GM12878 (cell line): ENCODE results near the gene SMG6. TPM values are rescaled to one million over a fixed set of nuclear protein-coding genes. Genes with fewer than 3 reads are reported as not detected.

Experiments
- ATAC-seq: fragments of 200-7000 bp; cut with Tn5 transposase; 3 replicates; pipeline ENCODE4 v1.9.1; 2020; ENCODE audit warnings: mild to moderate bottlenecking, moderate library complexity
- BruUV-seq: library from RNA; stranded (reverse); fragments of 400-500 nt; replicated peaks from 2 replicates; lab custom pipeline; 2021; lab: Mats Ljungman, UMichigan
- CTCF ChIA-PET: fragments of 300-600 bp; sonication (Branson Sonifier 250); formaldehyde crosslinking; extraction: SDS; loops from one replicate; lab custom pipeline; 2021; ENCODE audit warnings: inconsistent platforms; lab: Yijun Ruan, JAX
- POLR2A ChIA-PET: fragments of 350-600 bp; formaldehyde crosslinking; extraction: SDS; loops from one replicate; lab custom pipeline; 2021; ENCODE audit warnings: inconsistent platforms; lab: Charles Lee
- RAD21 ChIA-PET: fragments of 300-600 bp; sonication (Branson Sonifier 250); formaldehyde crosslinking; loops from one replicate; lab custom pipeline; 2023; ENCODE audit warnings: antibody characterized with exemption; ENCODE audit not compliant: unreplicated experiment; lab: Charles Lee
- SMC1A ChIA-PET: fragments of 300-600 bp; sonication (Branson Sonifier 250); formaldehyde crosslinking; loops from one replicate; lab custom pipeline; 2023; ENCODE audit not compliant: unreplicated experiment, uncharacterized antibody; lab: Charles Lee
- DNase-seq: peaks from one replicate; pipeline ENCODE4 v3.0.0-alpha.2; 2011; ENCODE audit warnings: low read depth, low spot score
- FAIRE-seq: peaks from 3 replicates; lab custom pipeline; 2011; peaks lifted over from hg19 to GRCh38; lab: Jason Lieb, UNC
- H2AFZ ChIP-seq: 2 replicates; pipeline ENCODE4 v1.6.0; 2011; ENCODE audit warnings: low read depth, low read length, control low read depth; ENCODE audit not compliant: control insufficient read depth
- H3K27ac ChIP-seq: 2 replicates; pipeline ENCODE4 v1.5.1; 2011; ENCODE audit warnings: control low read depth; ENCODE audit not compliant: control insufficient read depth, insufficient read depth
- H3K27me3 ChIP-seq, 2 experiments: replicated peaks in 1 of 2; 2 replicates each; pipeline versions ENCODE4 v1.6.0 to v1.6.1; 2011; ENCODE audit warnings: low read length in 1 of 2; ENCODE audit not compliant: control insufficient read depth in 2 of 2, insufficient read depth in 2 of 2
- H3K36me3 ChIP-seq, 2 experiments: 2 replicates each; pipeline ENCODE4 v1.5.1; 2011; ENCODE audit warnings: low read length in 1 of 2; ENCODE audit not compliant: control insufficient read depth in 2 of 2, insufficient read depth in 2 of 2
- H3K4me1 ChIP-seq: 2 replicates; pipeline ENCODE4 v1.6.1; 2011; ENCODE audit warnings: mild to moderate bottlenecking, low read length, moderate library complexity, mixed read lengths; ENCODE audit not compliant: control insufficient read depth, insufficient read depth
- H3K4me2 ChIP-seq: 2 replicates; pipeline ENCODE4 v1.6.0; 2011; ENCODE audit warnings: control low read depth; ENCODE audit not compliant: control insufficient read depth, insufficient read depth
- H3K4me3 ChIP-seq: fragments of 200-600 bp; sonication (generic); 2 replicates; pipeline ENCODE4 v1.5.1; 2016
- H3K79me2 ChIP-seq: 2 replicates; pipeline ENCODE4 v1.6.0; 2011; ENCODE audit warnings: low read length; ENCODE audit not compliant: control insufficient read depth, insufficient read depth
- H3K9ac ChIP-seq: 2 replicates; pipeline ENCODE4 v1.8.0; 2011; ENCODE audit warnings: low read length, control low read depth, mixed read lengths; ENCODE audit not compliant: control insufficient read depth, insufficient read depth
- H3K9me3 ChIP-seq: replicated peaks from 3 replicates; pipeline ENCODE4 v1.5.1; 2011; ENCODE audit warnings: mild to moderate bottlenecking, low read length; ENCODE audit not compliant: control insufficient read depth, insufficient read depth
- H4K20me1 ChIP-seq: 2 replicates; pipeline ENCODE4 v1.6.0; 2011; ENCODE audit not compliant: control insufficient read depth, insufficient read depth
- HCFC1 ChIP-seq: fragments of 150-350 bp; IDR thresholded peaks from 2 replicates; pipeline ENCODE4 v1.6.1; 2014; ENCODE audit warnings: low read length
- HDGF ChIP-seq: fragments of 450-650 bp; IDR thresholded peaks from 2 replicates; pipeline ENCODE4 v1.6.1; 2016; ENCODE audit warnings: antibody characterized with exemption
- MTA2 ChIP-seq: fragments of 450-650 bp; IDR thresholded peaks from 2 replicates; pipeline ENCODE4 v1.6.1; 2016; ENCODE audit warnings: low read depth, mild to moderate bottlenecking, moderate library complexity
- NFYB ChIP-seq: IDR thresholded peaks from 2 replicates; pipeline ENCODE4 v1.6.1; 2011; ENCODE audit warnings: low read depth, mild to moderate bottlenecking, low read length, improper control_type of control experiment, moderate library complexity; ENCODE audit not compliant: insufficient read depth
- NRF1 ChIP-seq: conservative IDR thresholded peaks from 2 replicates; pipeline ENCODE4 v1.6.1; 2011; ENCODE audit warnings: mild to moderate bottlenecking, low read depth, low read length, improper control_type of control experiment
- POLR2AphosphoS2 ChIP-seq: IDR thresholded peaks from 2 replicates; pipeline ENCODE4 v1.6.1; 2011; ENCODE audit warnings: low read depth, mild to moderate bottlenecking, low read length, improper control_type of control experiment, moderate library complexity
- ZNF217 ChIP-seq: fragments of 450-650 bp; IDR thresholded peaks from 2 replicates; pipeline ENCODE4 v1.6.1; 2017; ENCODE audit warnings: antibody characterized with exemption, mild to moderate bottlenecking
- WGBS: methylation state at CpG from one replicate; pipeline ENCODE4 v1.1.6; 2016; ENCODE audit warnings: low lambda C conversion rate; ENCODE audit not compliant: insufficient replicate concordance, insufficient coverage; ENCODE audit errors: missing lambda C conversion rate; 5-methylcytosine and 5-hydroxymethylcytosine counted together
- in situ Hi-C: fragments of 300-500 bp; cut with MboI; formaldehyde crosslinking; loops from 9 replicates; pipeline ENCODE4 v1.14.3; 2018; ENCODE audit warnings: mixed read lengths
- intact Hi-C: fragments of 100-400 bp; cut with micrococcal nuclease; formaldehyde crosslinking; loops from one replicate; pipeline ENCODE4 v1.14.2; 2022; ENCODE audit not compliant: unreplicated experiment
- polyA plus RNA-seq, 11 experiments: library from polyadenylated mRNA; depleted of rRNA in 4 of 11; unstranded in 6 of 11; stranded (reverse) in 5 of 11; fragments of >200 nt; fragmentation: Nextera tagmentation in 4 of 11; fragmentation: Illumina TruSeq in 1 of 11; extraction: Ambion mirVana in 4 of 11; extraction: Trizol in 1 of 11; gene quantifications; 1 replicate in 1 of 11; 2 replicates in 10 of 11; pipeline versions ENCODE4 v1.2.1 to v1.2.3, GENCODE V29; 2011 to 2016; ENCODE audit warnings: inconsistent platforms in 2 of 11, missing spikeins in 2 of 11, low read depth in 1 of 11
- total RNA-seq, 4 experiments: library from RNA; depleted of rRNA in 3 of 4; stranded (reverse); fragments of >200 nt in 3 of 4; fragmentation: Illumina TruSeq in 1 of 4; extraction: Trizol in 1 of 4; gene quantifications; 2 replicates each; pipeline versions ENCODE4 v1.2.1 to v1.2.3, GENCODE V29; 2013 to 2021
- TF ChIP-seq, protein P1 (sequence below): fragments of 450-650 bp; formaldehyde crosslinking; IDR thresholded peaks from 2 replicates; pipeline ENCODE4 v1.4.0; 2022; ENCODE audit warnings: mild to moderate bottlenecking, moderate library complexity
- TF ChIP-seq, protein P2 (sequence below): fragments of 450-650 bp; IDR thresholded peaks from 2 replicates; pipeline ENCODE4 v1.6.1; 2016; ENCODE audit warnings: mild to moderate bottlenecking
- TF ChIP-seq, protein P3 (sequence below): fragments of 450-650 bp; IDR thresholded peaks from 2 replicates; pipeline ENCODE4 v1.6.1; 2017; ENCODE audit warnings: antibody characterized with exemption, mild to moderate bottlenecking, moderate library complexity

Gene SMG6
- total and polyA plus RNA-seq, 10 of the 15 experiments (the other 5 are each of a cell fraction or from before 2014, with no cell fraction given) = 0.58 to 28.7 (median 15.7) TPM

DNA sequence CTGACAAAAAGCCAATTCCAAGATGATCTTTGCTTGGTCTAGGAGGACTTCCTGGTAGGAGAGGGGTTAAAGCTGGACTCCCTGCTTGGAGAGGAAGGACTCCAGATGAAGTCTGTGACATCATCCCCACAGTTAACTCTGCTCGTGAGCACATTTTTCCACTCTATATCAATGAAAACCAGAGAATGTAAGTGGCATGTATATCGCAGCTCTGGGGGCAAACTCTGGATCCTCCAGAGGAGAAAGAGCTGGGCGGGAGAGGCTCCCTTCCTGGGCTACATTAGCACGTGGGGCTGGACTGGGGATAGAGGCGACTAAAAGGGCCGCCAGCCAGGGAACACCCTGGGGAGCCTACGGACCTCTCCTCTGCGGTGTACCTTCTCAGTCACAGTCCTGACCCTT, 214.6 kb downstream of the SMG6 start (continued):
- TF ChIP-seq, protein P1, sequence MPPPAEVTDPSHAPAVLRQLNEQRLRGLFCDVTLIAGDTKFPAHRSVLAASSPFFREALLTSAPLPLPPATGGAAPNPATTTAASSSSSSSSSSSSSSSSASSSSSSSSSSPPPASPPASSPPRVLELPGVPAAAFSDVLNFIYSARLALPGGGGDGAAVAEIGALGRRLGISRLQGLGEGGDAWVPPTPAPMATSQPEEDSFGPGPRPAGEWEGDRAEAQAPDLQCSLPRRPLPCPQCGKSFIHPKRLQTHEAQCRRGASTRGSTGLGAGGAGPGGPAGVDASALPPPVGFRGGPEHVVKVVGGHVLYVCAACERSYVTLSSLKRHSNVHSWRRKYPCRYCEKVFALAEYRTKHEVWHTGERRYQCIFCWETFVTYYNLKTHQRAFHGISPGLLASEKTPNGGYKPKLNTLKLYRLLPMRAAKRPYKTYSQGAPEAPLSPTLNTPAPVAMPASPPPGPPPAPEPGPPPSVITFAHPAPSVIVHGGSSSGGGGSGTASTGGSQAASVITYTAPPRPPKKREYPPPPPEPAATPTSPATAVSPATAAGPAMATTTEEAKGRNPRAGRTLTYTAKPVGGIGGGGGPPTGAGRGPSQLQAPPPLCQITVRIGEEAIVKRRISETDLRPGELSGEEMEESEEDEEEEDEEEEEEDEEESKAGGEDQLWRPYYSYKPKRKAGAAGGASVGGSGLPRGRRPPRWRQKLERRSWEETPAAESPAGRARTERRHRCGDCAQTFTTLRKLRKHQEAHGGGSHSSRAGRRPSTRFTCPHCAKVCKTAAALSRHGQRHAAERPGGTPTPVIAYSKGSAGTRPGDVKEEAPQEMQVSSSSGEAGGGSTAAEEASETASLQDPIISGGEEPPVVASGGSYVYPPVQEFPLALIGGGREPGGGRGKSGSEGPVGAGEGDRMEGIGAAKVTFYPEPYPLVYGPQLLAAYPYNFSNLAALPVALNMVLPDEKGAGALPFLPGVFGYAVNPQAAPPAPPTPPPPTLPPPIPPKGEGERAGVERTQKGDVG (CRISPR knock-in tag) = peak; percentile 15; the same call in 1 of the 2 replicates

DNA sequence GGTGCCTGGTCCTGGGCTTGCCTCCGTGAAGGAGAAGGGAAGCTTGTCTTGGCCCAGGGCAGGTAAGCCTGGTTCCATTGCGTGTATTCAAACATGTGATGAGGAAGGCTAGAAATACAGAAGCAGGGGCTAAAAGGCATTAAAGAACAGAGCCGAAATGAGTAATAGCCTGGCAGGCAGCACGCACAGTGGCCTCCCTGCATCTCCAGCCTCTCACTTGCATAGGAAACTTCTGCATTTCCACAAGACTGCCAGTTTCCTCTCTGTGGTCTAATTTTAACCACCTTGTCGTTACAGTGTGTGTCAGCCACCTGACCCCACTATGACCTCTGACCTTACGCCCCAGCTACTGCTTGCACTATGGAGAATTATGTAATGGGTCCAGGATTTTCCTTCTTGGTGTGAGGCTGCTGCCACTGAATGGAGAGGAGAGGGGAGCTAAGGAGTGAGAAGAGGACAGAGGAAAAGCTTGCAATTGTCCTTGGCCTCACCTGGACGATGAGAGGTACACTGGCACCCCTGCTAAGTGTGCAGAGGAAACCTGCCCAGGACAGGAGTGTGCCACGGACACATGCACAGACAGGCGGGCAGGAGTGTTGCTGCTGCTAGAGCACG, 215.9 kb downstream of the SMG6 start:
- WGBS = 19% methylated on average over 10 of the region's 10 CpGs
- TF ChIP-seq, protein P2, sequence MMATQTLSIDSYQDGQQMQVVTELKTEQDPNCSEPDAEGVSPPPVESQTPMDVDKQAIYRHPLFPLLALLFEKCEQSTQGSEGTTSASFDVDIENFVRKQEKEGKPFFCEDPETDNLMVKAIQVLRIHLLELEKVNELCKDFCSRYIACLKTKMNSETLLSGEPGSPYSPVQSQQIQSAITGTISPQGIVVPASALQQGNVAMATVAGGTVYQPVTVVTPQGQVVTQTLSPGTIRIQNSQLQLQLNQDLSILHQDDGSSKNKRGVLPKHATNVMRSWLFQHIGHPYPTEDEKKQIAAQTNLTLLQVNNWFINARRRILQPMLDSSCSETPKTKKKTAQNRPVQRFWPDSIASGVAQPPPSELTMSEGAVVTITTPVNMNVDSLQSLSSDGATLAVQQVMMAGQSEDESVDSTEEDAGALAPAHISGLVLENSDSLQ = peak; percentile 65
- TF ChIP-seq NRF1 (no peak), ZNF217 (0 out of 2 replicates have a peak, but pooled peaks have one; percentile 13), NFYB (no peak), HDGF (no peak), MTA2 (peak; percentile 95), HCFC1 (0 out of 2 replicates have a peak, but pooled peaks have one; percentile 5), POLR2AphosphoS2 (no peak)
- TF ChIP-seq, protein P3, sequence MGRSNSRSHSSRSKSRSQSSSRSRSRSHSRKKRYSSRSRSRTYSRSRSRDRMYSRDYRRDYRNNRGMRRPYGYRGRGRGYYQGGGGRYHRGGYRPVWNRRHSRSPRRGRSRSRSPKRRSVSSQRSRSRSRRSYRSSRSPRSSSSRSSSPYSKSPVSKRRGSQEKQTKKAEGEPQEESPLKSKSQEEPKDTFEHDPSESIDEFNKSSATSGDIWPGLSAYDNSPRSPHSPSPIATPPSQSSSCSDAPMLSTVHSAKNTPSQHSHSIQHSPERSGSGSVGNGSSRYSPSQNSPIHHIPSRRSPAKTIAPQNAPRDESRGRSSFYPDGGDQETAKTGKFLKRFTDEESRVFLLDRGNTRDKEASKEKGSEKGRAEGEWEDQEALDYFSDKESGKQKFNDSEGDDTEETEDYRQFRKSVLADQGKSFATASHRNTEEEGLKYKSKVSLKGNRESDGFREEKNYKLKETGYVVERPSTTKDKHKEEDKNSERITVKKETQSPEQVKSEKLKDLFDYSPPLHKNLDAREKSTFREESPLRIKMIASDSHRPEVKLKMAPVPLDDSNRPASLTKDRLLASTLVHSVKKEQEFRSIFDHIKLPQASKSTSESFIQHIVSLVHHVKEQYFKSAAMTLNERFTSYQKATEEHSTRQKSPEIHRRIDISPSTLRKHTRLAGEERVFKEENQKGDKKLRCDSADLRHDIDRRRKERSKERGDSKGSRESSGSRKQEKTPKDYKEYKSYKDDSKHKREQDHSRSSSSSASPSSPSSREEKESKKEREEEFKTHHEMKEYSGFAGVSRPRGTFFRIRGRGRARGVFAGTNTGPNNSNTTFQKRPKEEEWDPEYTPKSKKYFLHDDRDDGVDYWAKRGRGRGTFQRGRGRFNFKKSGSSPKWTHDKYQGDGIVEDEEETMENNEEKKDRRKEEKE = no peak

More for the DNA sequence above, 215.9 kb downstream of the SMG6 start:
- H3K79me2 ChIP-seq = peaks cover 16% of the 10 kb centered on the region
- CTCF ChIA-PET = interaction anchor here (0.8 to 11.4 kb wide), 13 partner anchors 12 to 305 kb away, joined by 3 to 126 read pairs (median 5); partner anchors contain the start of gene HIC1
- ATAC-seq (peak; percentile 56), FAIRE-seq (peak; percentile 88), DNase-seq (peak; percentile 79)
- SMC1A ChIA-PET = interaction anchor here (0.8 to 7.1 kb wide), 20 partner anchors 11 to 195 kb away, joined by 3 to 107 read pairs (median 18); partner anchors contain the start of gene HIC1
- H3K4me1 ChIP-seq = peaks cover 83% of the 10 kb centered on the region
- peak overlapping the region; percentile 93 for H3K27ac ChIP-seq
- H2AFZ ChIP-seq = no peak overlapping the region
- H3K9me3 ChIP-seq = no peaks in the 10 kb centered on the region
- peak overlapping the region; percentile 68 for H3K9ac ChIP-seq
- H3K27me3 ChIP-seq = no peaks in the 10 kb centered on the region
- peaks cover 4 to 5% of the 10 kb centered on the region in 2 experiments; a peak in 3 of 4 replicates for H3K36me3 ChIP-seq
- in situ Hi-C loops (no loop called here), intact Hi-C loops (loop anchor here (1.0 kb wide), 1 partner anchor 17 kb away; no protein-coding TSS in a partner anchor)
- H4K20me1 ChIP-seq = no peaks in the 10 kb centered on the region
- BruUV-seq = no TSS peak
- peak overlapping the region; percentile 71 for H3K4me2 ChIP-seq
- no peak overlapping the region for H3K4me3 ChIP-seq
- POLR2A ChIA-PET = interaction anchor here (1.4 to 10.8 kb wide), 7 partner anchors 19 to 173 kb away, joined by 3 to 148 read pairs (median 12); no protein-coding TSS in a partner anchor
- RAD21 ChIA-PET = interaction anchor here (0.7 to 10.4 kb wide), 16 partner anchors 13 to 248 kb away, joined by 3 to 160 read pairs (median 12); partner anchors contain the start of genes HIC1 and TSR1
